Astrocyte (in vitro differentiated cells and primary cell): ENCODE data around the gene SMIM35.

Experiments
- CTCF ChIP-seq: IDR thresholded peaks from 2 replicates; pipeline ENCODE4 v1.5.1; 2011; ENCODE audit warnings: low read depth, mild to moderate bottlenecking, inconsistent platforms, low read length, moderate library complexity; ENCODE audit not compliant: insufficient read depth
- EZH2 ChIP-seq: IDR thresholded peaks from 2 replicates; pipeline ENCODE4 v1.6.1; 2012; ENCODE audit warnings: mild to moderate bottlenecking, low read length, inconsistent platforms; ENCODE audit not compliant: insufficient read depth

GRCh38 chr11:118080296-118080695 is 6.5 kb downstream of the SMIM35 start:
- no peak for TF ChIP-seq CTCF
- no peak for TF ChIP-seq EZH2
